Hematopoietic multipotent progenitor cell treated with erythropoietin and hydrocortisone succinate and interleukin-3 and kit ligand, for 8 days (in vitro differentiated cells): ENCODE data around the gene CHI3L1.

Experiments
- DNase-seq: peaks from one replicate; pipeline ENCODE4 v3.0.0-alpha.2; 2015

CHI3L1 gene

DNA sequence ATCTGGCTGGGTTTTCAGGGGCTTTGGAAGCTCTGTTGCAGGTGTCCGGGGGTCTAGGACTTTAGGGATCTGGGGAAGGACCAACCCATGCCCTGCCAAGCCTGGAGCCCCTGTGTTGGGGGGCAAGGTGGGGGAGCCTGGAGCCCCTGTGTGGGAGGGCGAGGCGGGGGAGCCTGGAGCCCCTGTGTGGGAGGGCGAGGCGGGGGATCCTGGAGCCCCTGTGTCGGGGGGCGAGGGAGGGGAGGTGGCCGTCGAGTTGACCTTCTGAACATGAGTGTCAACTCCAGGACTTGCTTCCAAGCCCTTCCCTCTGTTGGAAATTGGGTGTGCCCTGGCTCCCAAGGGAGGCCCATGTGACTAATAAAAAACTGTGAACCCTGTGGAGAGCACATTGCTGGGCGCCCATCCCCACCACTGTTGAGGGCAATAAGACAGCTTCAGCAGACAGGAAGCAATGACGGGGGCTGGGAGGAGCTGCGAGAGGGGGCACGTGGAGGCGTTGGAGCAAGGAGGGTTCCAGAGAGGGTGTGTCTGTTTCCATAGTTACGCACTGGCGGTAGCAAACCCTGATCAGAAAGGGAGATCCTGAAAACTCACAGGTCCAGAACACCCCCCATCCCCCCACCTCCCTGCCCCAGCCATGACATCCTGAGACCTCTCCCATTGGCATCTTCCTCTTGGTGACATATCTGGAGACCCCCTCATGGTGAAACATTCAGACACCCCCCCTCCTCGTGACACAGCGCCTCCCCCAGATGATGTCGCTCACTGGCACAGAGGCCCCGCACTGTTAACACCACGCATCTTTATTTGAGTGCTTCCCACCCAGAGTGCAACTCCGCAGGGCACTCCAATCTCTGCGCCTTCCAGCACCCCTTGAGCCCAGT, 19.2 kb downstream of the CHI3L1 start:
- DNase-seq = peak; percentile 2

GRCh38 chr1:203166192-203166940, 20.1 kb downstream of the CHI3L1 start:
- peak; percentile 17 for DNase-seq

- DNase-seq = no peak
Measured at GRCh38 chr1:203165800-203166161, 20.7 kb downstream of the CHI3L1 start.

DNA sequence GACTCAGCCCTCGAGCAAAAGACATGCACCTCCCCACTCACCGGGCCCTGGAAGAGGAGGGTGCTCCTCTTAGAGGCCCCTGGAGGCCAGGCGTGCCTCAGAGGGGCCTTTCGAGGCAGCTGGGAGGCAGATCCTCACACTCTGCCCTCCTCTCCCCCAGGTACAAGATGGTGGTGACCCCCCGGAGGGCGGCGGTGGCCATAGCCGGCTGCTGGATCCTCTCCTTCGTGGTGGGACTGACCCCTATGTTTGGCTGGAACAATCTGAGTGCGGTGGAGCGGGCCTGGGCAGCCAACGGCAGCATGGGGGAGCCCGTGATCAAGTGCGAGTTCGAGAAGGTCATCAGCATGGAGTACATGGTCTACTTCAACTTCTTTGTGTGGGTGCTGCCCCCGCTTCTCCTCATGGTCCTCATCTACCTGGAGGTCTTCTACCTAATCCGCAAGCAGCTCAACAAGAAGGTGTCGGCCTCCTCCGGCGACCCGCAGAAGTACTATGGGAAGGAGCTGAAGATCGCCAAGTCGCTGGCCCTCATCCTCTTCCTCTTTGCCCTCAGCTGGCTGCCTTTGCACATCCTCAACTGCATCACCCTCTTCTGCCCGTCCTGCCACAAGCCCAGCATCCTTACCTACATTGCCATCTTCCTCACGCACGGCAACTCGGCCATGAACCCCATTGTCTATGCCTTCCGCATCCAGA, 21.3 kb downstream of the CHI3L1 start:
- no peak for DNase-seq

DNA sequence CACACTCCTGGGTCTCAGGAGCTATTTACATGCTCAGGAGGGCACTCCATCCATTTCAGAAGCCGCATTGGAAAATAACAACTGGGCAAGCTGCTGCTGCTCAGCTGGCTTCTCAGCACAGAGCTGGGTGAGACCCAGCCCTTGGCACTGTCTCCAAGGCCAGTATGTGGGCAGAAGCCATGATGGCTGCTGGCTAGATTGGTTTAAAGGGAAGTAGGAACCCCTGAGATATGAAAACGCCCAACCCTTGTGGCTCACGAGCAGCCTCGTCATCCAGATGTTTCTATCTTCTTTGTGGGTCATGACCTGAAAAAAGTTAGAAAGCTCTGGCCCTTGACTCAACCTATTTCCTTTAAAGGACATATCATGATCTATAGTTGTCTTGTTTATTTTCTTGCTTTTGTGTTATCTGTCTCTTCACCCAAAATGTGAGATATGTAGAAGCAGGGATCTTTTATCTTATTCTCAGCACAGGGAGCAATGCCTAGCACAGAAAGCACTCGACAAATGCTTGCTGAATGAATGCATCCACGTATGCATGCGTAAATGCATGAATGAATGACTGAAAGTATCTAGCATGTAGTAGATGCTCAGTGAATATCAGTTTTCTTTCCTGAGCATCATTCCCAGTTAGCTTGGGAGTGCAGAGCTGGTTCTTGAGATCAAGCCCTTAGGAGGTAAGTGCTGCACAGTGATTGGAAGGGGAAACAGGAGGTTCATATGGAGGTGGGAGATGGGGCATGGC, 22.4 kb downstream of the CHI3L1 start:
- peak; percentile 12 for DNase-seq

DNA sequence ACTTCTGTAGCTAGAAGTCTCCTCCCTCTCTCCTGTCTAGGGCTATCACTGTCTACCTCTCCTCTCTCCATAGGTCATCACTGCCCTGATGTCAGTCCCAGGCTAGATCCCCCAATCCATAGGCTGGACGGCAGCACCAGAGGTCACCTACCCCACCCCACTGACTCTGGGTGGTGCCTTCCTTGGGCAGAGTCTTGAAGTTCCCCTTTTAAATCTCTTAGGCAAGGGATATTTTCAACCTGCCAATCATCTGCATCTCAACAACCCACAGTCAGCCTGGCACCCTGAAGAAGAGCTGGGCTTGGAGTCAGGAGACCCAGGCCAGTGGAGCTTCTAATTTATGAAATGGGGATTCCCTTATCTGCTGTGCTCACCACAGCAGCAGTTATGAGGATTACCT, 24.1 kb downstream of the CHI3L1 start:
- DNase-seq = no peak

DNA sequence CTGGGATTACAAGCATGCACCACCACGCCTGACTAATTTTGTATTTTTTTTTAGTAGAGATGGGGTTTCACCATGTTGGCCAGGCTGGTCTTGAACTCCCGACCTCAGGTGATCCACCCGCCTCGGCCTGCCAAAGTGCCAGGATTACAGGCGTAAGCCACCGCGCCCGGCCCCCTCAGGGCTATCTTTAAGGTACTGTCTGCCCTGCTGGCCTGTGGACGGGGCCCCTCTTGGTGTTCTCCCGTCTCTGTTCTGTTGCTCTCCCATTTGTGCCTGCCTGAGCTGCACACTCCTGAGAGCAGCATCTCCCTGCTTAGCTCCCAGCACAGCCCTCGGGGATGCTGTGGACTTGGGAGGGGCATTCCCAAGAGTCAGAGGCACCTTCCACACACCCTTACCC, 24.8 kb downstream of the CHI3L1 start:
- no peak for DNase-seq

DNA sequence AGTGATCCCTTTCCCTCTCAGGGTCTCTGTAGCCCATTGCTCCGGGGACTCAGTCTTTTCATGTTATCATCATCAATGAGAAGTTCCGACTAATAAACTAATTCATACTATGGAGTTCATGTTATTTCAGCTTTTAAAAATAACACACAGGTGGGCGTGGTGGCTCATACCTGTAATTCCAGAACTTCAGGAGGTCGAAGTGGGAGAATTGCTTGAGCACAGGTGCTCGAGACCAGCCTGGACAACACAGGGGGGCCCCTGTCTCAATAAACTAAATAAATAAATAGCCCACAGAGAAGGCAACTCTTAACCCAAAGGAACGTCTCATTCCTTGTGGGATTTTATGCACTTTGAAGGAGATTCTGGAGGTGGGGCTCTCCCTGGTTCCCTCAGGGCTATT, 25.3 kb downstream of the CHI3L1 start:
- DNase-seq = no peak

DNA sequence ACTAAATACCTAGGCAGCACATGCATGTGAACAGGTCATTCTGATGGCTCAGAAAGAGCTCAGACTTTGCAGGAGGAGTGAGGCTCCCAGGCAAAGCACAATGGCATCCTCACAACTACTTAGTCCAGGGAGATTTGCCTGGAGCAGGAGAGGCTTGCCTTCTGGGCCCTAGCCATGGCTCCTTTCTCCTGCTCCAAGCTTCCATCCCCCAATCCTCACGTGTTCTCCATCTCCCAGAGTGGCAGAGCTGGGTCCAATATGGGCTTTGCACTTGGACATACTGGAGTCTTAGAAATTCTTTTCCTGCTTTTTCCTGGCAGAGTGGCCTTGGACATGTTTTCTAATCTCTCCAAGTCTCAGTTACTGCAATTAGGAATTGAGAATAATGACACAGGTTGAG, 26.7 kb downstream of the CHI3L1 start:
- DNase-seq = no peak

DNA sequence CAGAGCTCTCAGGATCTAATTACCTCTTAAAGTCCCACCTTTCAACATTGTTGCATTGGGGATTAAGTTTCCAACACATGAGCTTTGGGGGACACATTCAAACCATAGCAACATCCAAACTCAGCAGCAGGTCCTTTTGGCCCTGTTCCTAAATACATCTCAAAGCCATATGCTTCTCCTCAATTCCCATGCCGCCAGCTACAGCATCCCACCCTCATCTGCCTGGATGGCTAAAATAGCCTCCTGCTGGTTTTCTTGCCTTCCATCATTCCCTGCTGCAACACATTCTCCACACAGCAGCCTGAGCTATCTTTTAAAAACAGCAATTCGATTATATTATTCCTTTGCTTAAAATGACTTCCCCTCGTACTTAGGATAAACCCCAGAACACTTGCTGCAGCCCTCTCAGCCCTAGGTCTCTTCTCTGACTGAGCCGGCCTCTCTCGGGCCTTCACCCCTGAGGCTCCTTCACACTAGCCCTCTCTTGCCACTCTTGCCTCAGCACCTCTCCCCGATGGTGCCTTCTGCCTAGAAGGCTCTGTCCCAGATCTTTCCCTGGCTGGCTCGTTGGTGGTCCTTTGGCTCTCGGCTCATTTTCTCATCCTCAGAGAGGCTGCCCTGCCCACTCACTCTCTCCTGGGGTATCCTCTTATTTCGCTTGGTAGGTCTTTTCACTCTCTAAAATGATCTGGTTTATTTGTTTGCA, 27.4 kb downstream of the CHI3L1 start:
- no peak for DNase-seq

DNA sequence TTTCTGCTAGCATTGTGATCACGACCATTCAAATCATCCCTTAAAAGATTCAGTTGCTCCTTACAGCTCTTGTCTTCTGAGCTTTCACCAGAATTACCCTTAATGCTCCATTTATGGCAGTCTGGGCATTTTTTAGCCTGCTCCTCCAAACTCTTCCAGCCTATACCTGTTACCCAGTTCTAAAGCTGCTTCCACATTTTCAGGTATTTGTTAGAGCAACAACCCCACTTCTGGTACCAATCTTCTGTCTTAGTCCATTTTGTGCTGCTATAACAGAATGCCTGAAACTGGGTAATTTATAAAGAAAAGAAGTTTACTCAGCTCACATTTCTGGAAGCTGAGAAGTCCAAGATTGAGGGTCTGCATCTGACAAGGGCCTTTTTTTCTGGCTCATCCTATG, 28.1 kb downstream of the CHI3L1 start:
- no peak for DNase-seq

- DNase-seq = no peak
Measured at GRCh38 chr1:203156280-203156679, 30.2 kb downstream of the CHI3L1 start.

DNA sequence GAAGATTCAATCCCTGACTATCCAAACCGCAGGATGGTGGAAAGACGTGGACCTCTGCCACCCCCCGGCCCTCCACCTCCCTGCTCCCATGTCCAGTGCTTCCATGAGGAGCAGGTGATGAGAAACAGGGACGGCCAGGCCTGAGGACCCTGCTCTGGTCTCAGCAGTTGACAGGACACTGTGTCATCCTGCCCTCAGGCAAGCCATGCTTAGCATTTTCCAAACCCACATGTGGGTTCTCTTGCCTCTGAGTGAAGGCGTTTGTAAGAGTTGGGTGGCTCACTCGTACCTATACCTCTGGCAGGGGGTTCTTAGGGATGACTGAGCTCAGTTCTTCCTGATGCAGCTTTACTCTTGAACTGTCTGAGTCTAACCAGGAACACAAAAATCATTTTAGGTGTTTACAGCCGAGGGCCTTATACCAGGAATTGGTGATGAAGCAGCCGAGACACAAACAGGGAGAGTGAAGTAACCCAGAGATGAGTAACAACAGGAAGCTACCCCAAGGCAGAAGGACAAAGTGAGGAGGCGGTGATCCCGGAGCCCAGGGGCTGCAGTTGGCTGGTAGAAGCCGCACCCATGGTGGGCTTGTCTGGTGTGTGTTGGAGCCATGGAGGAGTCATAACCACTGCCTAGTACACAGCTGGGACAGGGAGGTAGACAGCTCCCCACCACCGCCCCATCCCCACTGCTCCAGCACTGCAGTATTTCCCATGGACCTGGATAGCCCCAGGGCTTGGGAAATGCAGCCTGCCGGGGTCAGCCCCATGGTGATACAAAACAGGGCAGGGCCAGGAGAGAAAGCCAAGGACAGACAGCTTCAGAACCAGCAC, 32.3 kb downstream of the CHI3L1 start:
- no peak for DNase-seq

DNA sequence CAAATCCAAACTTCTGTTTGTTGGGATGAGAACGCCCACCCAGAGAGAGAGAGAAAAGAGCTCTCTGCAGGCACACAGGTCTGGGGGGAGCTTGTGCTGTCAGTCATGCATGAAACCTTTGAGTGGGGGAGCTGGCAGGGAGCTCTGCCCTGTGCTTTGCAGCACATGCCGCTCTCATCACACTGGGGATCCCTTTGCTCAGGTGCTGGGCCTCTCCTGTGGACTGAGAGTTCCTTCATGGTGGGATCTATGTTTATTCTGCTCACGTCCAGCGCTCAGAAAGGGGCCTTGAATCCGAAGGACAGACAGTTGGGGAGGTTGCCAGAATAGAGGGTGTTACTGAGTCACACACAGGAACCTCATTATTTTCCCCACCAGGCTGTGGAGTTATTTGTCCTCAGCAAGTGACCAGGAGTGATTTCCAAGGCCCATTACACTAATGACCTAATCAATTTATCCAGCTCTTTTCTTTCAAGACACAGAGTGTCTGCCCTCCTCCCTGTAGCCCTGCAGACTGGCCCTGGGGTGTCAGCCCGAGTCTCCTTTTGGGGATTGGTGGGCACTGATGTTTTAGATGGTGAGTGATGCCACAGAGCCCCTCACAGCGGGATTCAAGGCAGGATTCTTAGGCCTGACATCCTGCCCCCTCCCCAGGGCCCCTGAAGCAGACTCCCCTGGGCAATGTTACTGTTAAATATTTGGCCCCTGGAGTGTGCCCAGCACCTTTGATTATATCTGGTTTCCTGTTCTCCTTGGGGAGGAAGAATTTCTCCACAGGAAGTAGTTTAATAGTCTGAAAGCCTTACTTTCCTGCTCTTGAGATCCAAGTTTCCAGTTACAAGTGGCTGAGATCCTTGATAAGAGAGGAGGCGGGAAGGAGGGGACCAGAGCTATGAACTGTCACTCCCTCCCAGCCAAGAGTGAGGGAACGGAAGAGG, 33.2 kb downstream of the CHI3L1 start:
- no peak for DNase-seq

DNA sequence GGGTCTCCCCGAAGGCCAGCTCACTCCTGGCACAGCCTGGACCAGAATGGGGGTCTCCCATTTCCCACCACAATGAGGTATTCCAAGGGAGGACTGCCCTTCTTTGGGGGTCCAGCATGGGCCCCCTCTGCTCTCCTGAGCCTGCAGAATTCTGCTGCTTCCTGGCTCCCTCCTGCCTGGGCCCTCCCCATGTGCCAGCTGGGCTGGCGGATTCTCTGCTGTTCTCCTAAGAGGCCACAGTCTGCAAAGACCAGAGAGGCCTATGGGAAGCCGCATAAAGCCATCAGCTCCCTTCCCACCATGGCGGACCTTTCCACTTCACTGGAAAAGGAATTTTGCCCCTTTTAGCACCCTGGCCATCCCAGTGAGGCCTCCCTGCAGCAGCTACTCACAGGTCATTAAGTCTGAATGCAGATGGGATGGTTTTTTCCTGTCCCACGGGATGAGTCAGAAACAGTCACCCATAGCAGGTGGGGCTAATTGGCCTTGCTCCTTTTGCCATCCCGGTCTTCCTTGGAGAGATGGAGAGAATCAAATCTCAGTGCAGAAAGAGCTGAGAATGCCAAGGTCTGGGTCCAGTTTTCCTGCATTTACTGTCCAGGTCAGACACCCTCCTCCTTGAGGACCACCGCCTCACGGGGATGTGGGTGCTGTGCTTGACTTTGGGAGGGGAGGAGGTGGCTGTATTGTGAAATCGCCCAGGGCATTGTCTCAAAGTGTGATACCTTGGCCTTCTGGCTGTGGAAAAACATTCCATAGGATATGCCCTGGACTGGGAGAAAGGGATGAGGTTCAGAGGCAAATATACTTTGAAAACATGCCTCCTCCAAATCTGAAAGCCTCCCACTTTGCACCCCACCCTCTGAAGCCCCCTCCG, 34.1 kb downstream of the CHI3L1 start:
- no peak for DNase-seq

DNA sequence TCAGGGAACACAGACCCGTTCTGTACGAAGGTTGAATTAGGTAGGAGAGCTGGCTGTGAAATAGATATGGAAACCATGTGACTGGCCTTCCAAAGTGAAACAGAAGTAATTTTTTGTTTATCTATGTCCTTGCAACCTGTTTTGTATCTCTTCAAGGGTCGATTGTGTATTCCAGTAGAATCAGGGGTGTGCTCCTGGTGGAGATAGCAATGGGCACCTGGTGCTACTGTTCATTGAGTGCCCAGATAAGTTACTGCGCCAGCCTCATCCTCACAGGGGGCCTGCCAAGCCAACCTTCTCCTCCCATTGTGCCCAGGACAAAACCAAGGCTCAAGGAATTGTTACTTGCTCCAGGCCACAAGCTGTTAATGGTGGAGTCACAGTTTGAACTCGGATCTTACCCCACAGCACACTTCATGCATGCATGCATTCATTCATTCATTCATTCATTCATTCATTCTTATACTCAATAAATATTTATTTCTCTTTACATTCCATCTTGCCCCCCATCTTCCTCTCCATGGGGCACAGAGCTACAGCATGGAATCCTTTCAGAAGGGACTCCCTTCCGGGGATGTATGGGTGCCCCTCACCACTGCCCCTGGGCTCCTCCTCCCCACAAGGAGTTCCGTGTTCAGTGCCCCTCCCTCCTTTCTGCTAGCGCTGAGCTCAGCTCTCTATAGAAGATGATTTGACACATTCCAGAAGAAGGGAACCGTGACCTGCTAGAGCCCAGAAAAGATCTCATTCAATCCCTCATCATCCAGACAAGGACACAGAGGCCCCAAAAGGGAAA, 34.9 kb downstream of the CHI3L1 start:
- peak; percentile 9 for DNase-seq

- DNase-seq = no peak
Measured at GRCh38 chr1:203150511-203151297, 35.8 kb downstream of the CHI3L1 start.
